ENCODE data around the gene KRTCAP3. TPM values are rescaled to one million over a fixed set of nuclear protein-coding genes. Genes with fewer than 3 reads are reported as not detected.
A peak's percentile ranks its signal among the peaks of the same experiment; 100 is the strongest.

Gene KRTCAP3
- total RNA-seq, 1 donor from 2014 or later: 20.5 TPM

GRCh38 chr2:27427863-27428212 is 14.3 kb upstream of the KRTCAP3 start:
- TF ChIP-seq CTCF (conservative IDR thresholded peaks at IDR 0.05; ENCODE audit: low read depth, low read length): no peak
- H3K4me3 ChIP-seq (ENCODE audit: low read depth, low read length): peak overlapping the region; percentile 95
- DNase-seq (ENCODE audit: low read depth): no peak

- TF ChIP-seq CTCF (conservative IDR thresholded peaks at IDR 0.05; ENCODE audit: low read depth, low read length): peak; percentile 13
- no peak for DNase-seq (ENCODE audit: low read depth)
- H3K4me3 ChIP-seq (ENCODE audit: low read depth, low read length): peak within 1 kb of the TSS; percentile 95
These were observed 13.8 kb upstream of the KRTCAP3 start, which contains the start of gene NRBP1 for GRCh38 chr2:27428213-27428977. TSS of gene NRBP1 (plus strand) at chr2:27428631. CDS start at chr2:27433274, 4,643 bp downstream.

GRCh38 chr2:27428978-27429541 is 13.1 kb upstream of the KRTCAP3 start:
- no peak for DNase-seq (ENCODE audit: low read depth)
- no peak for TF ChIP-seq CTCF (conservative IDR thresholded peaks at IDR 0.05; ENCODE audit: low read depth, low read length)
- H3K4me3 ChIP-seq (ENCODE audit: low read depth, low read length): peak overlapping the region; percentile 95

GRCh38 chr2:27431395-27431794 is 10.8 kb upstream of the KRTCAP3 start:
- no peak overlapping the region for H3K4me3 ChIP-seq (ENCODE audit: low read depth, low read length)
- DNase-seq (ENCODE audit: low read depth): no peak
- TF ChIP-seq CTCF (conservative IDR thresholded peaks at IDR 0.05; ENCODE audit: low read depth, low read length): no peak

- TF ChIP-seq CTCF (conservative IDR thresholded peaks at IDR 0.05; ENCODE audit: low read depth, low read length): no peak
- DNase-seq (ENCODE audit: low read depth): no peak
- H3K4me3 ChIP-seq (ENCODE audit: low read depth, low read length): no peak overlapping the region
These were observed 6.6 kb upstream of the KRTCAP3 start for GRCh38 chr2:27435628-27436027.

GRCh38 chr2:27441226-27441926 is 805 bp upstream of the KRTCAP3 start:
- no peak overlapping the region for H3K4me3 ChIP-seq (ENCODE audit: low read depth, low read length)
- TF ChIP-seq CTCF (conservative IDR thresholded peaks at IDR 0.05; ENCODE audit: low read depth, low read length): no peak
- no peak for DNase-seq (ENCODE audit: low read depth)
